IPS DF 4.7 (cell line): ENCODE results near the gene WDR45B.

Experiments used
- DNase-seq: peaks from one replicate; pipeline ENCODE4 v3.0.0-alpha.2; 2013; ENCODE audit warnings: low spot score; ENCODE audit errors: extremely low read depth

Gene WDR45B

DNA sequence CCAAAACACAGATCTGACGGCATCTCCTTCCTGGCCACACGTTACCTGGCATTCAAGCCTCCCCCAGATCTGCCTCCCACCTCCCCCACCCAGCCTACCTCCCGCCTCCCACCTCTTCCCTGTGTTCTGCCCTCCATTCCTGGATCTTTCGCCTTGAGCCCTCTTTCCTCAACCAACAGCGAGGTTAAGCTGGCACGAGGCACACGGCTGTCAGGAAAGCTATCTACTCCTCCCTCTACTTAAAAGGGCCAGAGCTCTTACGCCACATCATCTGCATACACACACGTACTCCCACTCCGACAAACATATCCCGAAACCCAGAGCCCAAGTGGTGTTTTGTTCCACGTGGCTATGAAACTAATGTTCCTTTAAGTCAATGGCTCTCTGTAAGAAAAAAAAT, 18.0 kb downstream of the WDR45B start:
- no peak for DNase-seq

- no peak for DNase-seq
These were observed 18.5 kb downstream of the WDR45B start for GRCh38 chr17:82629748-82630147.

GRCh38 chr17:82627405-82627804, 20.8 kb downstream of the WDR45B start:
- DNase-seq = no peak

- DNase-seq = no peak
These were observed 24.5 kb downstream of the WDR45B start for GRCh38 chr17:82623707-82624106.

GRCh38 chr17:82619641-82620040, 28.6 kb downstream of the WDR45B start:
- DNase-seq = no peak

DNA sequence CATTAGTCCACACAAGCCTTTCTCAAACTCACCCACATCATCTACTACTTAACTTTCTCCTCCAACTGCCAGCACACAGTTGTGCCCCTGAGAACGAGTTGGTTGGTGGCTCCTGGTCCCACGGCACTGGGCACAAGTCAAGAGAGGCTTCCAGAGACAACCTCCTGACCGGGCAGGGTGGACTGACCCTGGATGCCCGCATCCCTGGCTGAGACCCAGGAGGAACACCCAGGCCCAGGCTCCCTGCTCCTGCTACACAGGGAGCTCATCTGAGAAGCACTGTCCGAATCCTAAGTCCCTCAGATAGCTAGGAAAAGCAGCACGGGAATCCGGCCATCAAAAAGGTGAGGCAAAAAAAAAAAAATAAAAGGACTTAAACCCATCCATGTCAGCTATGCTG, 29.0 kb downstream of the WDR45B start:
- no peak for DNase-seq

- DNase-seq = no peak
These were observed 32.1 kb downstream of the WDR45B start for GRCh38 chr17:82616021-82616711.

DNA sequence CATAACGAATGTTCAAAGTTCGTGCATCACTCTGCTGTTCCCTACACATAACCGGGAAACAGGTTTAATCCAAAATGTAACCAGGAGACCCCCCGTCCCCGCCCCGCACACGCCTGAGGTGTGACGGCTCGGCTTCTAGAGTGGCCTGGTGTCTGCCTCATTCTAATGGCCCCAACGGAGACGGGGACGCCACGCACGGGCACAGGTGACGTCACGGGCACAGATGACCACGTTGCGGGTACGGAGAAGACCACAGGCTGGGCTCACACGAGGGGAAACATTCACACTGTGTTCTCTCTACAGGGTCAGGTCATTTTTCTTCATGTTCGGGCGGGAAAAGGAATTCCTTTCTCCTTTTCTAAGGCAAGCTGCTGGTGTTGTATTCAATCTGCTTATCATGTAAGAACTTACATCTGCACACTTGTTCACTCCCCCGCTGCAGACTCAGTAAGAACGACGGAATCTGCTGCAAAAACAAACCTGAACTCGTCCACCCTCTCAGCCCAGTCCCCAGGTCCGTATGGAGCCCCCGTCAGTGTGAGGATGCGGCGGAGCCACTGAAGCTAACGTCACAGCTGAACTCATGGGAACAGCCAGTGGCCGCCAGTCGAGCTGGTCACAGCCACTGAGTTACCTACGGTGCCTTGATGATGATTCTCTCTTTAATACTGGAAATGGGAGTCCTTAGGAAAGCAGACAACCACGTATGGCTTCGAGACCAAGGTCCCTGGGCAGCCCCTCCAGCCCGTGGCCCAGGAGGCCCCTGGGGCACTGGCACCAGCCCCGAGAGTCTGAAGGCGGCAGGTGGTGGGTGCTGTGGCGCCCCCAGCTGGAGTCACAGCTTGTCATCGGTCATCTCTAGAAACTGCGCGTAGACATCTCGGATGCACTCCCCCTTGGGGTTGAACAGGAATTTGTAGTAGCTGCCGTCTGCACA, 32.9 kb downstream of the WDR45B start:
- DNase-seq = no peak

GRCh38 chr17:82614095-82614631, 34.1 kb downstream of the WDR45B start:
- DNase-seq = no peak

DNA sequence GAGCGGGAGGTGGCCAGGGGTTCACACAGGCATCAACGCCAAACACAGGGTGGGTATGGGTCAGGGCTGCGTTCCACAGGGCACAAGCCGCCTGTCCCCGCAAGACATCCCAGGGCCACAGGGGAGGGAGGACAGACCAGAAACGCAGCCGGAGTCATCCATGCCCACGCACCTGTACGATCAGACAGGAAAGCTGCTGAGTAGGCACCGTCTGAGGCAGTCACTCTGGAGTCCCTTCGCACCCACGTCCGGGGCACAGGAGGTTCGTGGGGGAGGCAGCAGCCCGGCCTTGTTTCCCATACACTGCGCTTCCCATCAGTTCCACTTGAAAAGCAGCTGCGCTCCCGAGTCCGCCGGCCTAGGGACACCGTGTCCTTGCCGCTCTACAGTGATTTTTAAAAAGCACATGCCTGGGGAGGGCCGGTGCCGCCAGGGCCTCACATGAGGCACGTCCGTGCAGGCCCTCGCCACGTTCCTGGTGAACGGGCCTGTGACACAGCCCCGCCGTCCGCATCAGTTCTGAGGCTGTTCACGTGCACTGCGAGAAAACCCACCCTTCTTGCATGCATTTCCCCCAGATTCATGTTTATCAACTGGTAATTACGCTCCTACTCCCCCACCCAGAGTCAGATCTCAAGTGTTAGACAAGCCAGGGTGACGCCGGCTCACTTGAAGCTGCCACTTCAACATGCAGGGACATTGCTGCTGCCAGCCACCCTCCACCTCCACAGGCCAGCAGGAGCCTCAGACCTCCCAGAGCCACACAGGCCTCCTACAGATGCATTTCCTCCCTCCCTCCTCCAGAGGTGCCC, 34.8 kb downstream of the WDR45B start:
- no peak for DNase-seq

GRCh38 chr17:82611140-82612058, 36.8 kb downstream of the WDR45B start:
- DNase-seq = no peak

GRCh38 chr17:82609655-82610054, 38.6 kb downstream of the WDR45B start:
- no peak for DNase-seq

- DNase-seq = no peak
These were observed 39.4 kb downstream of the WDR45B start for GRCh38 chr17:82608816-82609215.

DNA sequence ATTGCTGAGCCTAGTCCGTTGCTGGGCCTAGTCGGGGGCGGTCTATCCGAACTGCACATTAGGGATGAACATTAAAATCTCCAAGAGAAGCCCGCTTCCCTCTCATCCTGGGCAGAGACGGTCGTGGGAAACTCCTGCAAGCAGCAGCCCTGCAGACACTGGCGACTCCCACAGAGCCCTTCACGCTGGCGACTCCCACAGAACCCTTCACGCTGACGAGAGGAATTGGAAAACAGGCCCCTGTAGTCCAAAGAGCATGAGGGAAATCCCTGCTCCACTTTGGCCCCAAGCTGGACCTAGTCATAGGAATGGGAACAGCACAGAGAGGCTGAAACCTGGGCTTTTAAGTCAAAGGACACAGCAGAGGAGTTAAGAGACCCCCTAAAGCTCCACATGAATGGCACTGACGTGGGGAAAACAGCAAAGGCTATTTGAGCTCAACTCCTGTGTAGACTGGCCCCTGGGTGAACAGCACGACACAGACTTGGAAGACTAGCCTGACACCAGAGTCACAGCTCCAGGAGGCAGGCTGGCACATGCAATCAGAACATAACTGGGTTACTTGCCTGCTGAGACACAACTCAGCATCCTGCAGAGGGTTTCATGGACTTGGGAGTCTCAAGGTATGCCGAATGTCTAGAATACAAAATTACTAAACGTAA, 42.2 kb downstream of the WDR45B start:
- no peak for DNase-seq

GRCh38 chr17:82604532-82604931, 43.7 kb downstream of the WDR45B start:
- DNase-seq = no peak

GRCh38 chr17:82603981-82604448, 44.2 kb downstream of the WDR45B start:
- no peak for DNase-seq

DNA sequence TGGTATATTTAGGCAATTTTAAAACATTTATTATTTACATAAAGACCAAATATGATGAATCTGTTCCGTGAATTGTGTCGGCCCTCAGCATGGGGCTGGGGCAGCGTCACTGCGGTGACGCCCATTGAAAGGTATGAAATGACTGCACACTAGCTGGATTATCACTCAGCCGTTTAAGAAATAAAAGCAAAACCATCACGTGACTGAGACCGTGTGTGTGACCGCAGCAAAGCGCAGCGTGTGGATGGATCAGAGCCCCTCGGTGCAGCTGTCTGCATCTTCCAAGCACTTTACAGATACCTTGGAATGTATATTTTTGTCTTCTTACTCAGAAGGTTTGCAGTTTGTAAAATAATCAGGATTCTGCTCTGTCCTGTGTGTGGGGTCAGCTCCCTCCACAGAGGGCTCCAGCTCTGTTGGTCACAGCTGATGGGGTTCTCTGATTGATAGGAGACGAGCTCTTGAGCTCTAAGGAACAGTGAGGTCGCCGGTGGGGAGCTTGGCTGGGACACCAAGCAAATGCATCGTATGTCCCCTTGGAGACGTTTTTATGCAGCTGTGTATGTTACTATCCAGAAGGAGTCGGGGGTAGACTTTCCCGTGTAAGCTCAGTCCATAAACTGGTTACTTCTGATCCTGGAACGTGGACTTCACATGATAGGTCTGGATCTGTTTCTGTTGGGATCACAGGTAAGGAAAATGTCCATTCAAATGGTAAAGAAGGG, 45.1 kb downstream of the WDR45B start:
- no peak for DNase-seq

- no peak for DNase-seq
These were observed 45.8 kb downstream of the WDR45B start for GRCh38 chr17:82602487-82602886.

- no peak for DNase-seq
These were observed 46.7 kb downstream of the WDR45B start for GRCh38 chr17:82601447-82602000.
